Thoracic aorta (tissue), 2 donors: Measurements from ENCODE around the gene RCAN3. TPM values are rescaled to one million over a fixed set of nuclear protein-coding genes. Genes with fewer than 3 reads are reported as not detected.
"Not testable (repeated sequence)": the region's sequence is repeated elsewhere in the genome, so short reads cannot be mapped to it uniquely, and the experiment has no call there.

Source experiments
- ATAC-seq: fragments of 150-250 bp; one replicate; pipeline ENCODE4 v1.8.0; 2017; ENCODE audit warnings: low read depth; ENCODE audit not compliant: insufficient number of reproducible peaks, low FRiP score
- DNase-seq: peaks from one replicate; pipeline ENCODE4 v3.0.0-alpha.2; 2020; ENCODE audit warnings: low spot score
- H3K27ac ChIP-seq, 2 donors: fragments of 200-600 bp; sonication (generic); 1 replicate in 1 of 2; 2 replicates in 1 of 2; pipeline ENCODE4 v1.5.1; 2016; ENCODE audit warnings: mild to moderate bottlenecking in 2 of 2, moderate library complexity in 2 of 2
- H3K27me3 ChIP-seq: fragments of 200-600 bp; sonication (generic); replicated peaks from 2 replicates; pipeline ENCODE4 v1.6.0; 2016; ENCODE audit warnings: mild to moderate bottlenecking; ENCODE audit not compliant: insufficient read depth
- H3K36me3 ChIP-seq: fragments of 200-600 bp; sonication (generic); one replicate; pipeline ENCODE4 v1.5.1; 2016
- H3K4me1 ChIP-seq, 2 donors: fragments of 200-600 bp; sonication (generic); 1 replicate in 1 of 2; 2 replicates in 1 of 2; pipeline versions ENCODE4 v1.5.1 to v1.6.0; 2016; ENCODE audit warnings: low read depth in 2 of 2, mild to moderate bottlenecking in 1 of 2; ENCODE audit not compliant: control insufficient read depth in 1 of 2
- H3K4me3 ChIP-seq: fragments of 200-600 bp; sonication (generic); 2 replicates; pipeline ENCODE4 v1.5.1; 2016; ENCODE audit warnings: mild to moderate bottlenecking
- H3K9me3 ChIP-seq: fragments of 200-600 bp; sonication (generic); 2 replicates; pipeline ENCODE4 v1.5.1; 2016
- total RNA-seq, 2 donors: library from RNA; depleted of rRNA; stranded (reverse); fragments of >200 nt; gene quantifications; one replicate each; pipeline versions ENCODE4 v1.1.0 to v1.2.3, GENCODE V29; 2016
- TF ChIP-seq, protein P1 (sequence below): fragments of 200-600 bp; sonication (generic); IDR thresholded peaks from one replicate; pipeline ENCODE4 v1.5.1; 2019; ENCODE audit warnings: antibody characterized with exemption

RCAN3 gene
- total RNA-seq, 2 donors from 2014 or later = 2.6 to 7.3 TPM

DNA sequence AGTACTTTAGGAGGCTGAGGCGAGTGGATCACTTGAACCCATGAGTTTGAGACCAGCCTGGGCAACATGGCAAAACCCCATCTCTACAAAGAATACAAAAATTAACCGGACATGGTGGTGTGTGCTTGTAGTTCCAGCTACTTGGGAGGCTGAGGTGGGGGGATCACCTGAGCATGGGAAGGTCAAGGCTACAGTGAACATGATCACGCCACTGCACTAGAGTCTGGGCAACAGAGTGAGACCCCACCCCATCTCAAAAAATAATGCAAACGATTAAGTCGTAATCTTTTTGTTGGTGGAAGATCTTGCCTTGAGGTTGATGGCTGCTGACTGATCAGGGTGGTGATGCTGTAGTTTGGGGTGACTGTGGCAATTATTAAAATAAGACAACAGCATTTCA is 6.3 kb downstream of the RCAN3 start:
- TF ChIP-seq, protein P1, sequence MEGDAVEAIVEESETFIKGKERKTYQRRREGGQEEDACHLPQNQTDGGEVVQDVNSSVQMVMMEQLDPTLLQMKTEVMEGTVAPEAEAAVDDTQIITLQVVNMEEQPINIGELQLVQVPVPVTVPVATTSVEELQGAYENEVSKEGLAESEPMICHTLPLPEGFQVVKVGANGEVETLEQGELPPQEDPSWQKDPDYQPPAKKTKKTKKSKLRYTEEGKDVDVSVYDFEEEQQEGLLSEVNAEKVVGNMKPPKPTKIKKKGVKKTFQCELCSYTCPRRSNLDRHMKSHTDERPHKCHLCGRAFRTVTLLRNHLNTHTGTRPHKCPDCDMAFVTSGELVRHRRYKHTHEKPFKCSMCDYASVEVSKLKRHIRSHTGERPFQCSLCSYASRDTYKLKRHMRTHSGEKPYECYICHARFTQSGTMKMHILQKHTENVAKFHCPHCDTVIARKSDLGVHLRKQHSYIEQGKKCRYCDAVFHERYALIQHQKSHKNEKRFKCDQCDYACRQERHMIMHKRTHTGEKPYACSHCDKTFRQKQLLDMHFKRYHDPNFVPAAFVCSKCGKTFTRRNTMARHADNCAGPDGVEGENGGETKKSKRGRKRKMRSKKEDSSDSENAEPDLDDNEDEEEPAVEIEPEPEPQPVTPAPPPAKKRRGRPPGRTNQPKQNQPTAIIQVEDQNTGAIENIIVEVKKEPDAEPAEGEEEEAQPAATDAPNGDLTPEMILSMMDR = no peak
- Histone ChIP-seq H3K27ac (no peak overlapping the region), H3K4me3 (no peak overlapping the region), H3K9me3 (no peaks in the 10 kb centered on the region), H3K27me3 (no peaks in the 10 kb centered on the region), H3K36me3 (no peaks in the 10 kb centered on the region), H3K4me1 (no peaks in the 10 kb centered on the region)
- DNase-seq (no peak), ATAC-seq (no peak)

DNA sequence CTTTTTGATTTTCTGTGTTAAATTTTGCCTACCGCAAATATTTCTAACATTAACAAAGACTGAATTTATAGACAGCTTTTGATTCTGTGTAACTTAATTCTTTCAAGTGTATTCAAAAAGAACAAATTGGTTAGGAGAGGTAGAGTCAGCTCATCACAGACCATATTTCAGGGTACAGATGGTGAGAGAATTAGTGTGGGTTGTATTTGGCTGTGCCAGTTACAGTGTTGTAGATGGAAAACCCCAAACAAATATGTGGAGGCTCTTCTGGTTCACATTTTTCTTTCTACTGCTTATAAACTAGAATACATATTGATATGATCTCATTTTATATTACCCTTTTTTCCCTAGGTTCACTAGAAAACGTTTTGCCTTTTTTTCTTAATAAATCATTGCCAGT is 11.1 kb downstream of the RCAN3 start:
- TF ChIP-seq, protein P1 = no peak
- Histone ChIP-seq H3K27ac (no peak overlapping the region), H3K27me3 (no peaks in the 10 kb centered on the region), H3K36me3 (no peaks in the 10 kb centered on the region), H3K4me3 (no peak overlapping the region), H3K4me1 (no peaks in the 10 kb centered on the region), H3K9me3 (no peaks in the 10 kb centered on the region)
- ATAC-seq (no peak), DNase-seq (no peak)

GRCh38 chr1:24514946-24515345 is 12.3 kb downstream of the RCAN3 start:
- Histone ChIP-seq H3K36me3 (no peaks in the 10 kb centered on the region), H3K9me3 (no peaks in the 10 kb centered on the region), H3K27me3 (no peaks in the 10 kb centered on the region), H3K4me1 (no peaks in the 10 kb centered on the region), H3K4me3 (no peak overlapping the region), H3K27ac (no peak overlapping the region)
- DNase-seq (no peak), ATAC-seq (no peak)
- TF ChIP-seq, protein P1 = no peak

DNA sequence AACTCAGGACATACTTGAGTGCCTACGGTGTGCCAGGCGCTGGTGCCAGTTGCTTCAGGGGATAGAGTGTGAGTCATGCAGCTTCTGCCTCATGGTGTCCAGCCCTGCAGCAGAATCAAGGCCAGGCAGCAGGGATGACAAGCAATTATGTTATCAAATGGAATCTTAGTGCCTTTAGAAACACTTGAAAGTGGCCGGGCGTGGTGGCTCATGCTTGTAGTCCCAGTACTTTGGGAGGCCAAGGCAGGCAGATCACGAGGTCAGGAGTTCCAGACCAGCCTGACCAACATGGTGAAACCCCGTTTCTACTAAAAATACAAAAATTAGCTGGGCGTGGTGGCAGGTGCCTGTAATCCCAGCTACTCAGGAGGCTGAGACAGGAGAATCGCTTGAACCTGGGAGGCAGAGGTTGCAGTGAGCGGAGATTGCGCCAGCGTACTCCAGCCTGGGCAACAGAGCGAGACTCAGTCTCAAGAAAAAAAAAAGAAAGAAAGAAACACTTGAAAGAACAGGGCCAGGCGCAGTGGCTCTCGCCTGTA is 13.1 kb downstream of the RCAN3 start:
- H3K27ac ChIP-seq, H3K27me3 ChIP-seq, DNase-seq, H3K36me3 ChIP-seq, H3K9me3 ChIP-seq, H3K4me1 ChIP-seq, ATAC-seq, H3K4me3 ChIP-seq: not testable (repeated sequence)

- Histone ChIP-seq H3K4me3 (no peak overlapping the region), H3K36me3 (no peaks in the 10 kb centered on the region)
These were observed 13.9 kb downstream of the RCAN3 start for GRCh38 chr1:24516506-24516905.

More at GRCh38 chr1:24516506-24516905, 13.9 kb downstream of the RCAN3 start:
- Histone ChIP-seq H3K27ac (no peak overlapping the region), H3K9me3 (no peaks in the 10 kb centered on the region), H3K4me1 (no peaks in the 10 kb centered on the region), H3K27me3 (no peaks in the 10 kb centered on the region)
- no peak for ATAC-seq
- TF ChIP-seq, protein P1 = no peak
- no peak for DNase-seq
